Measurements from ENCODE around the gene AMBRA1.
"Not testable (repeated sequence)": the region's sequence is repeated elsewhere in the genome, so short reads cannot be mapped to it uniquely, and the experiment has no call there.

AMBRA1 gene

GRCh38 chr11:46381819-46382645, 211.8 kb downstream of the AMBRA1 start:
- no peaks in the 10 kb centered on the region for H3K79me2 ChIP-seq (ENCODE audit: insufficient read depth, low read length)
- peak overlapping the region; percentile 24; the same call in 1 of the 2 replicates for H3K9ac ChIP-seq (ENCODE audit: low read depth, low read length)
- DNase-seq (peak; percentile 39), ATAC-seq (ENCODE audit: insufficient read depth, low read depth) (peak; percentile 53)
- peaks cover 33% of the 10 kb centered on the region for H3K27me3 ChIP-seq (ENCODE audit: insufficient read depth, low read length, poor library complexity)
- peaks cover 22% of the 10 kb centered on the region for H3K4me1 ChIP-seq (ENCODE audit: insufficient read depth, low read length)
- H3K36me3 ChIP-seq (ENCODE audit: insufficient read depth, low read length), result peaks cover 21% of the 10 kb centered on the region
- peaks cover 29% of the 10 kb centered on the region for H4K20me1 ChIP-seq (ENCODE audit: insufficient read depth, low read length)
- H2AFZ ChIP-seq (ENCODE audit: low read depth, low read length), result peak overlapping the region; percentile 27
- TF ChIP-seq EZH2 (IDR thresholded peaks at IDR 0.05; ENCODE audit: borderline replicate concordance, low read depth, low read length, severe bottlenecking) (peak; percentile 95), CTCF (IDR thresholded peaks at IDR 0.05; ENCODE audit: borderline replicate concordance, extremely low read depth, low read length, poor library complexity, severe bottlenecking) (no peak)
- no peaks in the 10 kb centered on the region for H3K9me3 ChIP-seq (ENCODE audit: insufficient read depth, low read length, severe bottlenecking)
- H3K4me2 ChIP-seq (ENCODE audit: insufficient read depth, low read length), result peak overlapping the region; percentile 70
- no peak overlapping the region for H3K27ac ChIP-seq (ENCODE audit: low read length)
- H3K4me3 ChIP-seq (ENCODE audit: low read depth in 1 of 2, low read length in 2 of 2), result peak overlapping the region in 1 of 2 experiments; percentile 48; a peak in 2 of 4 replicates

DNA sequence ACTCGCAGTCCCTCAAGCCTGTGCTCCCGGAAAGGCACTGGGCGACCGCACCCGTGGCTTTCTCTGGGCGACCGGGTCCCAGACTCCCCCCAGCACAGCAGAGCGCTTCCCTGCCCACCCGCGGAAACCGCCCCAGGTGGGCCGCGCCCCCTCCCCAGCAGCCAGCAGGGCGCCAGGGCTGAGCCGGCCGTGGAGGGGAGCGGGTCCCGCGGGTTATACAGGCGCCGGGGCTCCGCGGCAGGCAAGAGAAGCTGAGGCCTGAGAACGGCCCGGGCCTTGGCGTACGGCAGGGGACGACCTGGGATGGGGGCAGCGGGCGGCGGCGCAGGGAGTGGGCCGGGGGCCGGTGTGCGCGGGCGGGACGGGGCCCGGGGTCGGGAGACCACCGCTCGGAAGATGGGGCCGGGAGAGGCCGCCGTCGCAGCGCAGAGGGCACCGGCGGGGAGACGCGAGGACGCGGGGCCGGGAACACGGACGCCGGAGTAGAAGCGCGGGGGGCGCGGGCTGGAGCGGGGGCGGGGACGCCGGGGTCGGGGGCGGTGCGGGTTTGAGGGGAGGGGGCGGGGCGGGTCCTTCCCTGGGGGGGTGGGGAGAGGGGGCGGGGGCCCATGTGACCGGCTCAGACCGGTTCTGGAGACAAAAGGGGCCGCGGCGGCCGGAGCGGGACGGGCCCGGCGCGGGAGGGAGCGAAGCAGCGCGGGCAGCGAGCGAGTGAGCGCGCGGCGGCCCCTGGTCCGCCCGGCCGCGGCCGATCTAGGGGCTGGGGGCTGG, 212.6 kb downstream of the AMBRA1 start, which contains the start of gene MDK:
TSS of gene MDK (plus strand) at position 622 of the 771 bp plus-strand sequence. CDS start 389 bp downstream, outside the sequence.
- H3K27me3 ChIP-seq (ENCODE audit: insufficient read depth, low read length, poor library complexity), result peaks cover 33% of the 10 kb centered on the region
- peaks cover 22% of the 10 kb centered on the region for H3K4me1 ChIP-seq (ENCODE audit: insufficient read depth, low read length)
- TF ChIP-seq EZH2 (IDR thresholded peaks at IDR 0.05; ENCODE audit: borderline replicate concordance, low read depth, low read length, severe bottlenecking) (peak; percentile 98), CTCF (IDR thresholded peaks at IDR 0.05; ENCODE audit: borderline replicate concordance, extremely low read depth, low read length, poor library complexity, severe bottlenecking) (no peak)
- peak within 1 kb of the TSS; percentile 70 for H3K4me2 ChIP-seq (ENCODE audit: insufficient read depth, low read length)
- H3K79me2 ChIP-seq (ENCODE audit: insufficient read depth, low read length), result no peaks in the 10 kb centered on the region
- H3K9ac ChIP-seq (ENCODE audit: low read depth, low read length), result peak within 1 kb of the TSS; percentile 39; the same call in 1 of the 2 replicates
- ATAC-seq (ENCODE audit: insufficient read depth, low read depth), result peak; percentile 46
- peaks cover 28% of the 10 kb centered on the region for H3K36me3 ChIP-seq (ENCODE audit: insufficient read depth, low read length)
- H4K20me1 ChIP-seq (ENCODE audit: insufficient read depth, low read length), result peaks cover 29% of the 10 kb centered on the region
- peak within 1 kb of the TSS; percentile 12 to 48; a peak in 3 of 4 replicates for H3K4me3 ChIP-seq (ENCODE audit: low read depth in 1 of 2, low read length in 2 of 2)
- no peaks in the 10 kb centered on the region for H3K9me3 ChIP-seq (ENCODE audit: insufficient read depth, low read length, severe bottlenecking)
- no peak within 1 kb of the TSS for H3K27ac ChIP-seq (ENCODE audit: low read length)
- peak within 1 kb of the TSS; percentile 27 for H2AFZ ChIP-seq (ENCODE audit: low read depth, low read length)
- DNase-seq, result peak; percentile 39

GRCh38 chr11:46380340-46381047, 213.3 kb downstream of the AMBRA1 start:
- Histone ChIP-seq H3K4me1 (ENCODE audit: insufficient read depth, low read length) (peaks cover 22% of the 10 kb centered on the region), H3K9ac (ENCODE audit: low read depth, low read length) (peak overlapping the region; percentile 39; the same call in 1 of the 2 replicates), H3K27me3 (ENCODE audit: insufficient read depth, low read length, poor library complexity) (peaks cover 33% of the 10 kb centered on the region), H3K4me2 (ENCODE audit: insufficient read depth, low read length) (peak overlapping the region; percentile 70), H3K9me3 (ENCODE audit: insufficient read depth, low read length, severe bottlenecking) (no peaks in the 10 kb centered on the region), H3K4me3 (ENCODE audit: low read depth in 1 of 2, low read length in 2 of 2) (peak overlapping the region in 1 of 2 experiments; percentile 45; a peak in 3 of 4 replicates), H3K27ac (ENCODE audit: low read length) (no peak overlapping the region), H3K79me2 (ENCODE audit: insufficient read depth, low read length) (no peaks in the 10 kb centered on the region), H2AFZ (ENCODE audit: low read depth, low read length) (no peak overlapping the region), H4K20me1 (ENCODE audit: insufficient read depth, low read length) (peaks cover 29% of the 10 kb centered on the region), H3K36me3 (ENCODE audit: insufficient read depth, low read length) (peaks cover 36% of the 10 kb centered on the region)
- no peak for TF ChIP-seq CTCF (IDR thresholded peaks at IDR 0.05; ENCODE audit: borderline replicate concordance, extremely low read depth, low read length, poor library complexity, severe bottlenecking)
- peak; percentile 36 for DNase-seq
- peak; percentile 38 for ATAC-seq (ENCODE audit: insufficient read depth, low read depth)

DNA sequence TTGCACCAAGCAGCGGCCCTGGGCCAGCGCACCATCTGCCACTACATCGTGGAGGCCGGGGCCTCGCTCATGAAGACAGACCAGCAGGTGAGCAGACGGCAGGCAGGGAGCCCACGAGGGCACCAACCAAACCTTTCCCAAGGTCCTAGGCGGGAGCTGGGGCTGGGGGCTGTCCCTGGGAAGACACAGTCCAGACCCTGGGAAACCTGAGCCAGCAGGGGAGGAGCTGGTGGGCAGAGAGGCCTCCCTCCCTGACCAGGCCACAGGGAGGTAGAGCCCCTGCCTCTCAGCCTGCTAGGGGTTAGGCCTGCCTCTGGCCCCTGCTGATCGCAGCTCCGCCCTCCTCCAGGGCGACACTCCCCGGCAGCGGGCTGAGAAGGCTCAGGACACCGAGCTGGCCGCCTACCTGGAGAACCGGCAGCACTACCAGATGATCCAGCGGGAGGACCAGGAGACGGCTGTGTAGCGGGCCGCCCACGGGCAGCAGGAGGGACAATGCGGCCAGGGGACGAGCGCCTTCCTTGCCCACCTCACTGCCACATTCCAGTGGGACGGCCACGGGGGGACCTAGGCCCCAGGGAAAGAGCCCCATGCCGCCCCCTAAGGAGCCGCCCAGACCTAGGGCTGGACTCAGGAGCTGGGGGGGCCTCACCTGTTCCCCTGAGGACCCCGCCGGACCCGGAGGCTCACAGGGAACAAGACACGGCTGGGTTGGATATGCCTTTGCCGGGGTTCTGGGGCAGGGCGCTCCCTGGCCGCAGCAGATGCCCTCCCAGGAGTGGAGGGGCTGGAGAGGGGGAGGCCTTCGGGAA, 214.1 kb downstream of the AMBRA1 start:
- not testable (repeated sequence) for H3K9ac ChIP-seq (ENCODE audit: low read depth, low read length); H3K9me3 ChIP-seq (ENCODE audit: insufficient read depth, low read length, severe bottlenecking); H3K79me2 ChIP-seq (ENCODE audit: insufficient read depth, low read length); H3K27ac ChIP-seq (ENCODE audit: low read length); H3K4me2 ChIP-seq (ENCODE audit: insufficient read depth, low read length); H3K4me3 ChIP-seq (ENCODE audit: low read depth in 1 of 2, low read length in 2 of 2); H2AFZ ChIP-seq (ENCODE audit: low read depth, low read length); DNase-seq
- 0 out of 3 replicates have a peak, but pooled peaks have one; percentile 6 for ATAC-seq (ENCODE audit: insufficient read depth, low read depth)
- Histone ChIP-seq H3K36me3 (ENCODE audit: insufficient read depth, low read length) (peaks cover 44% of the 10 kb centered on the region), H3K27me3 (ENCODE audit: insufficient read depth, low read length, poor library complexity) (peaks cover 33% of the 10 kb centered on the region), H3K4me1 (ENCODE audit: insufficient read depth, low read length) (peaks cover 22% of the 10 kb centered on the region), H4K20me1 (ENCODE audit: insufficient read depth, low read length) (peaks cover 29% of the 10 kb centered on the region)
